Head of caudate nucleus (tissue), 42 donors: ENCODE results near the gene CNTN2.

Source experiments
- DNase-seq, 42 donors: peaks; one replicate each; pipeline versions ENCODE4 v3.0.0 to v3.0.0-alpha.2; 2020 to 2021; ENCODE audit warnings: mixed read lengths in 7 of 42
- intact Hi-C: fragments of 100-400 bp; cut with DNase I; formaldehyde crosslinking; loops from one replicate; pipeline ENCODE4 v1.15.0; 2022

The CNTN2 gene

GRCh38 chr1:205042911-205043806, at the start of gene CNTN2:
CNTN2 (plus strand) TSS chr1:205043212; CDS start chr1:205053186, 9,974 bp downstream.
- DNase-seq, result peak; percentile 81 to 97 (median 92)
- intact Hi-C loops, result no loop called here

GRCh38 chr1:204994086-204994862, 48.7 kb upstream of the CNTN2 start:
- DNase-seq, result no peak
- intact Hi-C loops, result no loop called here

GRCh38 chr1:204996981-204997380, 46.0 kb upstream of the CNTN2 start:
- no peak for DNase-seq
- intact Hi-C loops, result no loop called here

- no peak for DNase-seq
- intact Hi-C loops, result no loop called here
These were observed 45.2 kb upstream of the CNTN2 start for GRCh38 chr1:204997591-204998355.

- DNase-seq, result no peak
- intact Hi-C loops, result no loop called here
These were observed 41.9 kb upstream of the CNTN2 start for GRCh38 chr1:205001162-205001561.

GRCh38 chr1:205002705-205003104, 40.3 kb upstream of the CNTN2 start:
- DNase-seq, result no peak
- intact Hi-C loops, result no loop called here

- intact Hi-C loops, result no loop called here
- no peak for DNase-seq
These were observed 39.5 kb upstream of the CNTN2 start for GRCh38 chr1:205003358-205004131.

GRCh38 chr1:205004351-205004750, 38.7 kb upstream of the CNTN2 start:
- no peak for DNase-seq
- intact Hi-C loops, result no loop called here

GRCh38 chr1:205008896-205009295, 34.1 kb upstream of the CNTN2 start:
- DNase-seq, result no peak

GRCh38 chr1:205009670-205010069, 33.3 kb upstream of the CNTN2 start:
- intact Hi-C loops, result no loop called here
- no peak for DNase-seq

More at GRCh38 chr1:205008896-205009295, 34.1 kb upstream of the CNTN2 start:
- intact Hi-C loops, result no loop called here

- no peak for DNase-seq
- intact Hi-C loops, result no loop called here
These were observed 30.4 kb upstream of the CNTN2 start for GRCh38 chr1:205012391-205013140.

GRCh38 chr1:205013683-205014367, 29.2 kb upstream of the CNTN2 start:
- intact Hi-C loops, result no loop called here
- peak in 39 of 42 donors; percentile 38 to 81 (median 61) for DNase-seq

- no peak for DNase-seq
- intact Hi-C loops, result no loop called here
These were observed 28.2 kb upstream of the CNTN2 start for GRCh38 chr1:205014783-205015182.

GRCh38 chr1:205015241-205015640, 27.8 kb upstream of the CNTN2 start:
- intact Hi-C loops, result no loop called here
- no peak for DNase-seq

GRCh38 chr1:205016075-205016474, 26.9 kb upstream of the CNTN2 start:
- DNase-seq, result no peak
- intact Hi-C loops, result no loop called here

GRCh38 chr1:205016584-205016983, 26.4 kb upstream of the CNTN2 start:
- intact Hi-C loops, result no loop called here

GRCh38 chr1:205017001-205017400, 26.0 kb upstream of the CNTN2 start:
- intact Hi-C loops, result no loop called here
- no peak for DNase-seq

More at GRCh38 chr1:205016584-205016983, 26.4 kb upstream of the CNTN2 start:
- peak in 20 of 42 donors; percentile 29 to 80 (median 52) for DNase-seq
